ENCODE results near the gene CIDEA.
"Not testable (repeated sequence)": the region's sequence is repeated elsewhere in the genome, so short reads cannot be mapped to it uniquely, and the experiment has no call there.

CIDEA gene, protein sequence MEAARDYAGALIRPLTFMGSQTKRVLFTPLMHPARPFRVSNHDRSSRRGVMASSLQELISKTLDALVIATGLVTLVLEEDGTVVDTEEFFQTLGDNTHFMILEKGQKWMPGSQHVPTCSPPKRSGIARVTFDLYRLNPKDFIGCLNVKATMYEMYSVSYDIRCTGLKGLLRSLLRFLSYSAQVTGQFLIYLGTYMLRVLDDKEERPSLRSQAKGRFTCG

DNA sequence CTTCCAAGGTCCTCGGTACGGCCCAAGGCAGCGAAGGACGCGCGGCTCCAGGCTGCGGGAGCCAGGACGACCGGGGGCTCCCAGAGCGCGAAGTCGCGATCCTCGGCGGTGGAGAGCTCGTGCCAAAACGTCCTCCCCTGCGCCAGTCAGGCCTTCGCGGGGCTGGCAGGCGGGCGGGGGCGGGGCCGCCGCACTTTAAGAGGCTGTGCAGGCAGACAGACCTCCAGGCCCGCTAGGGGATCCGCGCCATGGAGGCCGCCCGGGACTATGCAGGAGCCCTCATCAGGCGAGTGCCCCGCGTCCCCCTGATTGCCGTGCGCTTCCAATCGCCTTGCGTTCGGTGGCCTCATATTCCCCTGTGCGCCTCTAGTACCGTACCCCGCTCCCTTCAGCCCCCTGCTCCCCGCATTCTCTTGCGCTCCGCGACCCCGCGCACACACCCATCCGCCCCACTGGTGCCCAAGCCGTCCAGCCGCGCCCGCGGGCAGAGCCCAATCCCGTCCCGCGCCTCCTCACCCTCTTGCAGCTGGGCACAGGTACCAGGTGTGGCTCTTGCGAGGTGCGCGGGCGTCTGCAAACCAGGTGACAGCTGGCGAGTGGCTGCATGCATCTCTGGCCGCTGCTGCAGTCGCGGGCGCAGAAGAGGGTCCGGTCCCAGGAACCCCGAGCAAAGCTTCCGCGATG lies at the start of gene CIDEA:
CIDEA (plus strand) TSS at position 226 of the 684 bp plus-strand sequence; CDS start at position 249, 23 bp downstream.
- no peak for DNase-seq (ENCODE audit: low spot score)

DNA sequence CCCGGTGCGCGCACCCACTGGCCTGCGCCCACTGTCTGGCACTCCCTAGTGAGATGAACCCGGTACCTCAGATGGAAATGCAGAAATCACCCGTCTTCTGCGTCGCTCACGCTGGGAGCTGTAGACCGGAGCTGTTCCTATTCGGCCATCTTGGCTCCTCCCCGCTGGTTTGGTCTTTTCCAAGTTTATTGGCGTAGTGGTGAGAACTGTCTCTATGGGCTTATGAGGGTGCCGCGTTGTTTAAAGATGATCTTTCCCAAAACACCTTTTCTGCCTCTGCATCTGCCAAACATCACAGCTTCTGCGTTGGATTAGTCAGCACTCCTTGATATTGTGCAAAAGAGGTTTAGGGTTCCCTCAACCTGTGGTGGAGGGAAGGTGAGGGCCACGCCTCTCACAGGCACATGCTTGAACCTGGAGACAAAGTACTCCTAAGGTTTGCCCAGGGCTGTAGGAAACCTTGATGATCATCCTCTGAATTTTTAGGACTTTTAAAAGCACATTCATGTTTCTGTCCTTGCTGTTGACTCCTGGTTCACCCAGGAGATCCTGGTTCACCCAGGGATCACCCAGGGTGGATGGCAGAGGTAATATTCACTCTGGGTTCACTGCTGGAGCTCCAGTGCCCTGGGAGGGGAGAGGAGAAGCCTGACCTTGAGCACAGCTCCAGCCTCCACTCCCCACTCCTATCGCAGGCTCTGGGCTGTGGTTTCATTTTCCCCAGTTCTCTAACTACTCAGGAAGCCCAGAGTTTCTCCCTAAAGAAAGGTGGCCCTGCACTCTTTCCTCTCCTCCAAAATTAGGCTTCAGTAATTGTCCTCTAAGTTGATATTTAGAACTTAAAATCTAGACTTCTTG lies 45.6 kb upstream of the CIDEA start:
- not testable (repeated sequence) for DNase-seq (ENCODE audit: low spot score)

DNA sequence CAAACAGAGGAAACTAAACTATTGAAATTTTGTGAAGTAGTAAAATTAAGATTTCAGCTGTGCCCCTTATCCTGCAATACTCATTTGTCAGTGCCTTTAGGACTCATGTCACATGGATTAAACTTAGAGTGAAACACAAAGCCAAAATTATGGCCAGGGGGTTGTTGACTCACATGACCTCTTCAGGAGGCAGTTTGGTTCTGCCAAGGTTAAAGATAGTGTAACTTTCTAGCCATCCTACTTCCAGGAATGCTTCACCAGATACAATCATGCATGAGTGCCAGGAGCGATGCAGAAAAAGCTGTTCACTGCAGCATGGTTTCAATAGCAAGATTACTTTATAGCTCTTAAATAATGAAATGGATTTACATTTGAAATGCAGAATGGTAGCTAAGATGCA lies 41.9 kb upstream of the CIDEA start:
- DNase-seq (ENCODE audit: low spot score), result not testable (repeated sequence)

DNA sequence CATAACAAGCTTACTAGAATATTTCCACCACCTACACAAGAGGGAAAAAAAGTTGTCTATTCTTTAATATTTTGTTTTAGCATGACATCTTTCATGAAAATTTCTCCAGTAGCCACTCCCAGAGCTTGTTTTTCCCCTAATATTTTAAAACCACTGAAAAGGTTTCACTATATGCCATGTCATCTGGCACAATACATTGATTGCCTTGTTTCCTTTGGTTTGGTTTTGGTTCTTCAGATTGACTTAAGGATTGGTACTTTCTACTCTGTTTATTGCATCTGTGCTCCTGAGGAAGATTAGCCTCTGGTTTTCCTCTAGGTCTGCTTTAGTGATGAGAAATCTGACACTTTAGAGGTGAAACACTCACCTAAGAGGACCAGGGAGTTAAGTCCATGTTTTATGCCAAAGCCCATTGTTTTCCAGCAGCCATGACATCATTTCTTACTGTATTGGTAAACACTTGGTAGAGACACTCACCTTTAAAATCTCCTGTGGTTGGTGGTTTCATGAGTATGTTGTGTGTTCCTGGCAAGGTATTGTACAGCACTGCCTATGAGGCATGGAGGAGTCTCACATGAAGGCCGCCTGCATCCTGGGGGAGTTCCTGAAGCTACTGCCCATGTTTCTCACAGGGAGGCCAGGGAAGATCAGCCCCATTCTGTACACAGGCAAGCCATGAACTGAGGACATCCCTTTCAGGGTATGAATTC lies 39.7 kb upstream of the CIDEA start:
- not testable (repeated sequence) for DNase-seq (ENCODE audit: low spot score)

- not testable (repeated sequence) for DNase-seq (ENCODE audit: low spot score)
These were observed 37.7 kb upstream of the CIDEA start for GRCh38 chr18:12216471-12216870.

- DNase-seq (ENCODE audit: low spot score), result not testable (repeated sequence)
These were observed 35.6 kb upstream of the CIDEA start for GRCh38 chr18:12218603-12219002.

- not testable (repeated sequence) for DNase-seq (ENCODE audit: low spot score)
These were observed 32.1 kb upstream of the CIDEA start for GRCh38 chr18:12222041-12222440.

DNA sequence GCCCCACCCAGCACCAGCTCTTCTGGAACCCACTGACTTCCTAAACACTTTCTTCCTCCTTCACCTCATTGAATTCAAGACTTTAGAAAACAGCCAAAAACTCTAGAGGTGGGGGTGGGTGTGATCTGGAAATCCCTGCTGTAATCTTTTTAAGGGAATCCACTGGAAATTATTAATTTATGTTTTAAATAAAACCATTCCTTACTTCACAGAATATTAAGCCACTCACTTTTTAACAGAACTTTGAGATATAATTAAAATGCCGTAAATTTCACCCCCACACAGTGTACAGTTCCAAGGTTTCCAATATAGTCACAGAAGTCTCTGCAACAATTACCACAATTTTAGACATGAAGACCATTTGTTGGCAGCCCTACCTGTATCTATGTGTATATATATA lies 30.8 kb upstream of the CIDEA start:
- not testable (repeated sequence) for DNase-seq (ENCODE audit: low spot score)

DNA sequence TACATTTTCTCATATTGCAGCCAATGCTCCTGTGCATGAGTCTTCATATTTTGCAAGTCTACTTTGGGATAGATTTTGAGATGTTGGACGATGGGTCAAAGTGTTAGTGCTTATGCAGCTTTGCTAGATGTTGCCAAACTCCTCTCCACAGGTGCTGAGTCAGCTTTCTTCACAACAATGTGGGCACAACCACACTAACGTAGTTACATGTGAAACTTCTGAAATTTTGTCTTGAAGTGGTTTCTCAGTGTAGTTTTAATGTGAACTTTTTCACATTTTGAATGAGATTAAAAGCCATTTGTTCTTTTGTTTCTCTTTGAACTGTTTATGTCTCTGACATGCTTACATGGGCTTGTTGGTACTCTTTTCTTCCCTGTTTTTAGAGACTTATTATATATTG lies 27.4 kb upstream of the CIDEA start:
- DNase-seq (ENCODE audit: low spot score), result not testable (repeated sequence)

DNA sequence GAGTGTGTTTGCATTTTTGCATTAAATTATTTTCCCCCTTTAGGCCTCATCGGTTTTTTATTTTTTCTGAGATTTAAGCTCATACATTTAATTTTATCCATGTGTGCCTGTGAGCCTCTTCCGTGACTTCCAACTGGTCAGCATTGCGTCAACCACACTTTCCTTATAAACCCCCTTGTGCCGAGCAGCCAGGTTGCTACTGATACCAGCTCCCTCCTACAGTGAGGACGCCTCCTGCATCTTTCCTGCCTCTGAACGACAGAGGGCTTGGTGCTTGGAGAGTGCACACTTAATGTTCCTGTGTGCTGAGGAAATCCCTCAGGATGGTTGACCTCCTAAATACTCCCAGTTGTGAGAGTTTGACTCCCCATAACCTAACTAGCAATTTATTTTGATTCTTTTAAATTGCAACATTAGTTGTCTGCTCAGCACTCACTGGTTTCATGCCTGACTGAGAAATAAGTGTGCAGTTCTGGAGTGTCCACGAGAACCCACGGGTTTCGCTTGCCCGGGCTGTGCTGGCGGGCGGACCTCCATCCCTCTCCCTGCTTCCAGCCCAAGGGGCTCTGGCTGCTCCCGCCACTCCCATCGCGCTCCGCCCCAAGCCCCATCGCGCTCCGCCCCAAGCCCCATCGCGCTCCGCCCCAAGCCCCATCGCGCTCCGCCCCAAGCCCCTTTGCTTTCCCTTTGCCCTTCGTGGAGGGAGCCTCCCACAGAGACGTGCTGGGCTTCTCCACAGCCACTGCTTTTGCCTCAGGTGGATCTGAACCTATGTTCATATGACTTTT lies 26.6 kb upstream of the CIDEA start:
- DNase-seq (ENCODE audit: low spot score), result not testable (repeated sequence)

GRCh38 chr18:12228308-12228707 lies 25.9 kb upstream of the CIDEA start:
- not testable (repeated sequence) for DNase-seq (ENCODE audit: low spot score)

- DNase-seq (ENCODE audit: low spot score), result not testable (repeated sequence)
These were observed 23.6 kb upstream of the CIDEA start for GRCh38 chr18:12230561-12230960.

GRCh38 chr18:12231040-12231882 lies 22.9 kb upstream of the CIDEA start:
- DNase-seq (ENCODE audit: low spot score), result no peak

- DNase-seq (ENCODE audit: low spot score), result no peak
These were observed 22.2 kb upstream of the CIDEA start for GRCh38 chr18:12231986-12232385.

- DNase-seq (ENCODE audit: low spot score), result no peak
These were observed 20.8 kb upstream of the CIDEA start for GRCh38 chr18:12233378-12233777.

GRCh38 chr18:12234451-12235190 lies 19.5 kb upstream of the CIDEA start:
- no peak for DNase-seq (ENCODE audit: low spot score)

DNA sequence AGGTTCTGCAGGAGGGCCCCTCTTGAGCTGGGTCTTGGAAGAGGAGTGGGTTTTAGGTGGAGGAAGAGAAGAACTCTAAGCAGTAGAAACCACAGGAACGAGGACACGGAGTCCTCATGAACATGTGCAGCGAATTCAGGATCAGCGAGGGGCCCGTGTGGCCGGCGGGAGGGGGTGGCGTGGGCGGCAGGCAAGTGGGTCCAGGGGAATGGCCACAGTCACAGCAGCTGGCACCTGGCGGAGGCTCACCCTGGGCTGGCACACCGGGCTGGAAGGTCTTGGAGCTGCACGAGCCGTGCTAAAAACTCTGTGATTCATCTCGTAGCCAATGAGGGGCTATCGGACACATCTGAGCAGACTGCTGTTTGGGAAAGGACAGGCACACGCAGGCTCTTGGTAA lies 18.0 kb upstream of the CIDEA start:
- no peak for DNase-seq (ENCODE audit: low spot score)

DNA sequence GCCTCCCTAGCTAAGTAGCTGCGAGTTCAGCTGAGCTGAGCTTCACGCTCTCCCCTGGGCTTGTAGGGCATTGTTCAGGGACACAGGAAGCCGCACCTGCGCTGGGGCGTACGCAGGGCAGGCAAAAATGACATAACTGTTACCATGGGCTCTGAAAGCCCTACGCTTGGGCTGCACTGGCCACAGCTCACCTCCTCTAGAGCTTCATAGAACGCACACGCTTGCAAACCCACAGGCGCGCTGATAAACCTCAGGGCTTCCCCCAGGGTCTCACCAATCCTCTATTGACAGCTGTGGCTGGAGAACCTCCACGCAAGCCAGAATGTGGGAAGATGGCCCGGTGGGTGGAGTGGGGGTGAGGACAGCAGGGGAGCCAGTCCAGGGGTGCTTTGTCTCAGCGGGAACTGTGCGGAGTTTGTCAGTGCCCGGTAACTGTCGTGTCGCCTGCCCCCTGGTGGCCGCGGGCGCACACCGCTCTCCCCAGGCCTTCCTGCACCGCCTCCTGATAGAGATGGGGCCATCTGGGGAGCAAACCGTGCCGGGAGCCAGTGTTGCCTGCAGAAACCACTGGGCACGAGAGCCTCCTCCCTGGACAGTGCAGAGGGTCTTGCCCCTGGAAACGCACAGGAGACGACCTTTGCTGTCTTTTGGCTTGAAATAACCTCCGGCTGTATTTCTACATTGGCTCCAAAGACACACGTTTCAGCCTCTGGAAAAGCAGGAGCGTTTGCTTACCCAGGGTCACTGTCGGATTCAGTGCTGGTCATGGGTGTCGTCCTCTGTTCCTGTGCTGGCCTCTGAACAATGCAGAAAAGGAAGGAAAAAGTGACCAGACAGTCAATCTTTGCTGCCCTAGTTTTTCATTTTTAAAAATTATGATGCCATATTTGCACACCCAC lies 17.0 kb upstream of the CIDEA start:
- DNase-seq (ENCODE audit: low spot score), result peak; percentile 75

GRCh38 chr18:12238826-12239225 lies 15.3 kb upstream of the CIDEA start:
- DNase-seq (ENCODE audit: low spot score), result no peak

All from Ammon's horn (tissue), 1 donor.